Thymus (tissue), 11 donors: ENCODE results near the gene EHD3. TPM values are rescaled to one million over a fixed set of nuclear protein-coding genes. Genes with fewer than 3 reads are reported as not detected.

ENCODE experiments used
- DNase-seq, 9 donors: peaks; one replicate each; pipeline ENCODE4 v3.0.0-alpha.2; 2013; ENCODE audit warnings: low spot score in 9 of 9, low read depth in 6 of 9, missing footprints in 1 of 9
- H3K27ac ChIP-seq, 2 donors: one replicate each; pipeline ENCODE4 v1.5.1; 2013; ENCODE audit warnings: control low read depth in 1 of 2, low read depth in 1 of 2, low read length in 1 of 2, mild to moderate bottlenecking in 1 of 2, moderate library complexity in 1 of 2
- H3K27me3 ChIP-seq, 2 donors: one replicate each; pipeline ENCODE4 v1.5.1; 2013; ENCODE audit warnings: low read length in 1 of 2; ENCODE audit not compliant: control insufficient read depth in 2 of 2, insufficient read depth in 1 of 2
- H3K36me3 ChIP-seq, 2 donors: one replicate each; pipeline ENCODE4 v1.5.1; 2013; ENCODE audit warnings: low read length in 1 of 2, mild to moderate bottlenecking in 1 of 2, moderate library complexity in 1 of 2; ENCODE audit not compliant: control insufficient read depth in 2 of 2, insufficient read depth in 2 of 2
- H3K4me1 ChIP-seq, 2 donors: one replicate each; pipeline ENCODE4 v1.5.1; 2013; ENCODE audit warnings: low read length in 2 of 2; ENCODE audit not compliant: control insufficient read depth in 2 of 2, insufficient read depth in 2 of 2
- H3K4me3 ChIP-seq, 2 donors: one replicate each; pipeline ENCODE4 v1.5.1; 2013; ENCODE audit warnings: low read length in 2 of 2, control low read depth in 1 of 2, mild to moderate bottlenecking in 1 of 2
- H3K9me3 ChIP-seq, 2 donors: one replicate each; pipeline ENCODE4 v1.5.1; 2013; ENCODE audit warnings: low read length in 1 of 2, mild to moderate bottlenecking in 1 of 2; ENCODE audit not compliant: control insufficient read depth in 2 of 2, insufficient read depth in 1 of 2
- WGBS: extraction: QIAGEN DNeasy Blood & Tissue Kit; methylation state at CpG from one replicate; pipeline ENCODE4 v1.1.7; 2013; 5-methylcytosine and 5-hydroxymethylcytosine counted together
- polyA plus RNA-seq: library from polyadenylated mRNA; stranded (reverse); fragments of 200-250 nt; gene quantifications from one replicate; pipeline ENCODE4 v1.2.3, GENCODE V29; 2013
- total RNA-seq: library from RNA; stranded (reverse); fragments of 120-200 nt; gene quantifications from one replicate; pipeline ENCODE4 v1.2.4, GENCODE V29; 2013
- donor health status: healthy.

Gene EHD3
- total and polyA plus RNA-seq, 2 donors: 2.7 to 4.2 TPM

- no peaks in the 10 kb centered on the region for H3K4me1 ChIP-seq
- WGBS: 94% methylated on average over 4 of the region's 4 CpGs
- no peaks in the 10 kb centered on the region for H3K9me3 ChIP-seq
- H3K4me3 ChIP-seq: no peak overlapping the region
- DNase-seq: no peak
- H3K36me3 ChIP-seq: no peaks in the 10 kb centered on the region
- no peak overlapping the region for H3K27ac ChIP-seq
- no peaks in the 10 kb centered on the region for H3K27me3 ChIP-seq
Measured at GRCh38 chr2:31193806-31194205, 40.1 kb upstream of the EHD3 start.

DNA sequence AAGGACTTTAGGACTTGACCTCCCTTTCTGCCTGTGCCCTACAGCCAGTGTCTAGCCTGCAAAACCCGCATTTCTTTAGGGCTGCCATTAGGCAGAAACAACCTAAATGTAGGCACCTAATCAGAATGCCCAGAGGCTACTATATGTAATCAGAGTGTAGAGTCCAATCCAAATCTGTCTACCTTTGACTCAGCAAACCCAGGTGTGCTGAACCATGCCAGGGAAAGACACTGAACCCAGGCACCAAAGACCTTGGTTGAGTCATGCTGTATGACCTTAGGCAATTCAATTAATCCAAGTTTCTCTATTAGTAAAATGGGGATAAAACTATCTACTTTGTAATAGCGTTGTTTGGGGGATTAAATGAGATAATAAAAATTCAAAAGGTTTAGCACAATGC is 37.3 kb upstream of the EHD3 start:
- no peaks in the 10 kb centered on the region for H3K4me1 ChIP-seq
- no peaks in the 10 kb centered on the region for H3K27me3 ChIP-seq
- H3K4me3 ChIP-seq: no peak overlapping the region
- no peaks in the 10 kb centered on the region for H3K9me3 ChIP-seq
- WGBS: 98% methylated on average over 2 of the region's 2 CpGs
- H3K36me3 ChIP-seq: no peaks in the 10 kb centered on the region
- DNase-seq: no peak
- H3K27ac ChIP-seq: no peak overlapping the region

- WGBS: 97% methylated on average over 4 of the region's 4 CpGs
- Histone ChIP-seq H3K4me1 (no peaks in the 10 kb centered on the region), H3K27me3 (no peaks in the 10 kb centered on the region), H3K4me3 (no peak overlapping the region), H3K36me3 (no peaks in the 10 kb centered on the region), H3K27ac (no peak overlapping the region), H3K9me3 (peaks cover 0 to 1% of the 10 kb centered on the region in 2 donors)
- no peak for DNase-seq
Measured at GRCh38 chr2:31197166-31197565, 36.8 kb upstream of the EHD3 start.

- Histone ChIP-seq H3K36me3 (no peaks in the 10 kb centered on the region), H3K27me3 (no peaks in the 10 kb centered on the region), H3K4me1 (no peaks in the 10 kb centered on the region), H3K4me3 (no peak overlapping the region), H3K27ac (no peak overlapping the region), H3K9me3 (peaks cover 0 to 1% of the 10 kb centered on the region in 2 donors)
- 96% methylated on average over 2 of the region's 2 CpGs for WGBS
- DNase-seq: no peak
Measured at GRCh38 chr2:31197669-31198068, 36.3 kb upstream of the EHD3 start.

GRCh38 chr2:31199206-31199605 is 34.7 kb upstream of the EHD3 start:
- 98% methylated on average over 4 of the region's 4 CpGs for WGBS
- Histone ChIP-seq H3K9me3 (peaks cover 0 to 1% of the 10 kb centered on the region in 2 donors), H3K4me3 (no peak overlapping the region), H3K27me3 (no peaks in the 10 kb centered on the region), H3K36me3 (no peaks in the 10 kb centered on the region), H3K27ac (no peak overlapping the region), H3K4me1 (no peaks in the 10 kb centered on the region)
- no peak for DNase-seq

- WGBS: 98% methylated on average over 9 of the region's 9 CpGs
- no peaks in the 10 kb centered on the region for H3K36me3 ChIP-seq
- H3K4me1 ChIP-seq: no peaks in the 10 kb centered on the region
- H3K27me3 ChIP-seq: no peaks in the 10 kb centered on the region
- H3K27ac ChIP-seq: no peak overlapping the region
- H3K4me3 ChIP-seq: no peak overlapping the region
- H3K9me3 ChIP-seq: peaks cover 0 to 1% of the 10 kb centered on the region in 2 donors
- DNase-seq: no peak
Measured at GRCh38 chr2:31200972-31201371, 33.0 kb upstream of the EHD3 start.

DNA sequence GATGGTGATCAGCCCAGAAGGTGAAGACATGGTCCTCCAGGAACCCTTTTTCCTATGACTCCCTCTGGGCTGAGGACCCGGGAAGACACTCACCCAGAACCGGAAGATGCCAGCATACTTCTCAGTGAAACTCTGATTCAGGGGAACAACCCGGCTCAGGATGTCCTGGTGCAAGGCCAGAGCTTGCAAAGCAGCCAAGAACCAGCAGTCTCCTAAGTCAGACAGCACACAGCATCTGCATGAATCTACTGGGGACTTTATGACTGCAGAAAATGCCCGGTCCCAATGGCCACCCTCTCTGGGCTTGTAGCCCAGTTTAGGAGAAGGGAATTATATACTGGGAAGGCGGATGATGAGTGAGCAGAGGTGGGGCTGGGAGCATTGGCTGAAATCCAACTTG is 31.9 kb upstream of the EHD3 start:
- Histone ChIP-seq H3K36me3 (no peaks in the 10 kb centered on the region), H3K27ac (no peak overlapping the region), H3K4me3 (no peak overlapping the region), H3K4me1 (no peaks in the 10 kb centered on the region), H3K27me3 (no peaks in the 10 kb centered on the region), H3K9me3 (peaks cover 0 to 1% of the 10 kb centered on the region in 2 donors)
- 99% methylated on average over 5 of the region's 5 CpGs for WGBS
- no peak for DNase-seq

DNA sequence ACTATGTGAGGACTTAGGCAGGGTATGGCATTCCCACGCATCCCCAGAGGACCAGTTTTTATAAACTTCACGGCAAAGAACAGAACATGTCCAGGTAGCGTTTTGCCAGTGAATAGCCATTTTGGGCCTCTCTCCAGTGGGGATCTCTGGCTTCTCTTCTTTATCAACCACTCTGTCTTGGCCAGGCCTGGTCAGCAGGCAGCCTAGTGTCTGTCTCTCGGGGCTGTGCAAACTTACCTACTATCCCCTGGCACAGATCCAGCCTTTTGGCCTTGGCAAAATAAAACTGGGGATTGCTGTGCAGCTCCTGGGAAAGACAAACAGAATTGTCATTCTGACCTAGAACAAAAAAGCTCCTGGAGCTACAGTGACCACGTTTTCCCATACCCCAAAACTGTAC is 31.1 kb upstream of the EHD3 start:
- 95% methylated on average over 5 of the region's 5 CpGs for WGBS
- Histone ChIP-seq H3K36me3 (no peaks in the 10 kb centered on the region), H3K4me3 (no peak overlapping the region), H3K27ac (no peak overlapping the region), H3K27me3 (no peaks in the 10 kb centered on the region), H3K9me3 (peaks cover 0 to 1% of the 10 kb centered on the region in 2 donors), H3K4me1 (no peaks in the 10 kb centered on the region)
- no peak for DNase-seq

DNA sequence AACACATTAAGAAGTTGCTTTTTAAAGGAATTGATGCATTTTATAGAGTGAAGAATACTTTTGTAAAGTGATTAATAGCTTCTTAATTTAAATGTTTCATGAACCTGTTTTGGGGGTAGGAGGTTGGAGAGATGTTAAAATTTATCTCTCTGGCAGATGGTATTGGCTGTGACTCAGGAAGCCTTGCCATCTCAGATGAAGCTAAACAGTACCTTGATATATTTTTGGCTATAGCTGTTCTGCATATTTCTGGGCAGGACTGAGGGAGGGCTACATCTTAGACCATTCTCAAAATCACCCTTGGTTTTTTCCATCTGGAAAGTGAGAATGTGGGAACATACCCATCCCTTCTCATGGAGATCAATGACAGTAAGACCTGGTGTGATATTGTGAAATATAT is 30.0 kb upstream of the EHD3 start:
- H3K4me3 ChIP-seq: no peak overlapping the region
- no peak overlapping the region for H3K27ac ChIP-seq
- H3K4me1 ChIP-seq: no peaks in the 10 kb centered on the region
- H3K36me3 ChIP-seq: no peaks in the 10 kb centered on the region
- DNase-seq: no peak
- no peaks in the 10 kb centered on the region for H3K27me3 ChIP-seq
- peaks cover 0 to 1% of the 10 kb centered on the region in 2 donors for H3K9me3 ChIP-seq

DNA sequence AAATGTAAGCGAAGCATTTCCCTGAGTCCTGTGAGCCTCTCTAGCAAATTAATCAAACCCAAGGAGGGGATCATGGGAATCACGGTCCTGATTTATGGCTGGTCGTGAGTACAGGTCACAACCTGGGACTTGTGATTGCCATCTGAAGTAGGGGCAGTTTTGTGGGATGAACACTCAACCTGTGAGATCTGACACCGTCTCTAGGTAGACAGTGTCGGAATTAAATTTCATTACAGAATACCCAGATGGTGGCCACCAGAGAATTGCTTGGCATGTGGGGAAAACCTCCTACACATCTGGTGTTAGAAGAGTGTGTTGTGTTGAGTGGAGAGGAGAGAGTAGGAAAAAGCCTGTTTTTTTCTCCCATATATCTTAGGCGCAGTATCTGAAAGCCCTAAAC is 29.2 kb upstream of the EHD3 start:
- WGBS: 96% methylated on average over 6 of the region's 6 CpGs

More for the DNA sequence above, 29.2 kb upstream of the EHD3 start:
- peaks cover 0 to 1% of the 10 kb centered on the region in 2 donors for H3K9me3 ChIP-seq
- no peaks in the 10 kb centered on the region for H3K27me3 ChIP-seq
- no peak overlapping the region for H3K4me3 ChIP-seq
- no peaks in the 10 kb centered on the region for H3K4me1 ChIP-seq
- H3K36me3 ChIP-seq: no peaks in the 10 kb centered on the region
- no peak for DNase-seq
- no peak overlapping the region for H3K27ac ChIP-seq
